Esophagus squamous epithelium (tissue), 5 donors: ENCODE data around the gene SLC2A4. TPM values are rescaled to one million over a fixed set of nuclear protein-coding genes. Genes with fewer than 3 reads are reported as not detected.
"Not testable (repeated sequence)": the region's sequence is repeated elsewhere in the genome, so short reads cannot be mapped to it uniquely, and the experiment has no call there.

Source experiments
- DNase-seq: peaks from one replicate; lab custom pipeline; 2025; lab: John Stamatoyannopoulos, UW
- H3K27ac ChIP-seq, 4 donors: fragments of 200-600 bp; sonication (generic); one replicate each; pipeline ENCODE4 v1.5.1; 2016 to 2019; ENCODE audit warnings: mild to moderate bottlenecking in 1 of 4
- H3K27me3 ChIP-seq, 4 donors: fragments of 200-600 bp; sonication (generic); 1 replicate in 3 of 4; 2 replicates in 1 of 4; pipeline versions ENCODE4 v1.5.1 to v1.6.0; 2017 to 2021; ENCODE audit warnings: antibody characterized with exemption in 1 of 4
- H3K36me3 ChIP-seq, 3 donors: fragments of 200-600 bp; sonication (generic); one replicate each; pipeline ENCODE4 v1.5.1; 2016 to 2019
- H3K4me1 ChIP-seq, 3 donors: fragments of 200-600 bp; sonication (generic); one replicate each; pipeline ENCODE4 v1.5.1; 2017 to 2019
- H3K4me3 ChIP-seq, 4 donors: fragments of 200-600 bp; sonication (generic); 1 replicate in 3 of 4; 2 replicates in 1 of 4; pipeline ENCODE4 v1.5.1; 2016 to 2019; ENCODE audit warnings: mild to moderate bottlenecking in 2 of 4, moderate library complexity in 1 of 4
- H3K9me3 ChIP-seq, 3 donors: fragments of 200-600 bp; sonication (generic); one replicate each; pipeline ENCODE4 v1.5.1; 2016 to 2019
- POLR2A ChIP-seq, 4 donors: fragments of 450-650 bp; IDR thresholded peaks; one replicate each; pipeline ENCODE4 v1.6.1; 2017; ENCODE audit warnings: antibody characterized with exemption in 4 of 4, mild to moderate bottlenecking in 4 of 4, moderate library complexity in 3 of 4
- WGBS, 2 donors: methylation state at CpG; one replicate each; pipeline ENCODE4 v1.1.5; 2018; 5-methylcytosine and 5-hydroxymethylcytosine counted together
- intact Hi-C: fragments of 100-400 bp; cut with DNase I; formaldehyde crosslinking; loops from one replicate; pipeline ENCODE4 v1.15.0; 2022
- total RNA-seq, 4 donors: library from RNA; depleted of rRNA; stranded (reverse); fragments of >200 nt; gene quantifications; one replicate each; pipeline ENCODE4 v1.1.0, GENCODE V29; 2016
- TF ChIP-seq, protein P1 (sequence below), 6 experiments: fragments of 450-650 bp in 4 of 6; fragments of 200-600 bp in 2 of 6; sonication (generic) in 2 of 6; IDR thresholded peaks; one replicate each; pipeline ENCODE4 v1.5.1; 2016 to 2019; ENCODE audit warnings: antibody characterized with exemption in 6 of 6, mild to moderate bottlenecking in 4 of 6, moderate library complexity in 4 of 6
- donor health status: DM: yes; HTN: yes; CAD: no.

The SLC2A4 gene
- total RNA-seq, 4 donors from 2014 or later = 0.83 to 21.7 (median 2.5) TPM

DNA sequence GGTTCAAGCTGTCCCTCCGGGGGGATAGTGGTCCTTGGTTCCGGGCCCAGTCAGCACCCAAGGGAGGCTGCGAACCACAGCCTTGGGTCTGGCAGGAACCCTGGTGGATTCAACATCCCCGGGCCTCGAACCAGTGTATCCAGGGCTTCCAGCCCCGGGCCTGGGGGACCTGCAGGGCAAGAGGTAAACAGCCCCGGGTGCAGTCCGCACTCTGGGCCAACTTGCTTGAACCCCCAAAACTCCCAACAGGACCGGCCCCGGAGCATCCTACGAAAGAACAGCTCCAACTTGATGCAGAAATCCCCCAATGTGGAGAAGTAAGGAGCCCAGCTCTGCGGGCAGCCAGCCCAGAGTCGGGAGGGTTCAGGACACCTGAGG, 49.1 kb downstream of the SLC2A4 start:
- TF ChIP-seq, protein P1, sequence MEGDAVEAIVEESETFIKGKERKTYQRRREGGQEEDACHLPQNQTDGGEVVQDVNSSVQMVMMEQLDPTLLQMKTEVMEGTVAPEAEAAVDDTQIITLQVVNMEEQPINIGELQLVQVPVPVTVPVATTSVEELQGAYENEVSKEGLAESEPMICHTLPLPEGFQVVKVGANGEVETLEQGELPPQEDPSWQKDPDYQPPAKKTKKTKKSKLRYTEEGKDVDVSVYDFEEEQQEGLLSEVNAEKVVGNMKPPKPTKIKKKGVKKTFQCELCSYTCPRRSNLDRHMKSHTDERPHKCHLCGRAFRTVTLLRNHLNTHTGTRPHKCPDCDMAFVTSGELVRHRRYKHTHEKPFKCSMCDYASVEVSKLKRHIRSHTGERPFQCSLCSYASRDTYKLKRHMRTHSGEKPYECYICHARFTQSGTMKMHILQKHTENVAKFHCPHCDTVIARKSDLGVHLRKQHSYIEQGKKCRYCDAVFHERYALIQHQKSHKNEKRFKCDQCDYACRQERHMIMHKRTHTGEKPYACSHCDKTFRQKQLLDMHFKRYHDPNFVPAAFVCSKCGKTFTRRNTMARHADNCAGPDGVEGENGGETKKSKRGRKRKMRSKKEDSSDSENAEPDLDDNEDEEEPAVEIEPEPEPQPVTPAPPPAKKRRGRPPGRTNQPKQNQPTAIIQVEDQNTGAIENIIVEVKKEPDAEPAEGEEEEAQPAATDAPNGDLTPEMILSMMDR (IDR thresholded peaks at IDR 0.05) = no peak
- no peak for TF ChIP-seq POLR2A (IDR thresholded peaks at IDR 0.05)
- peak overlapping the region; percentile 84 to 94 (median 90) for H3K27ac ChIP-seq
- no peaks in the 10 kb centered on the region for H3K9me3 ChIP-seq
- 50% methylated on average over 3 of the region's 13 CpGs; no CpG with 5 or more reads in 1 of the 2 donors for WGBS, 2 donors
- peaks cover 0 to 22% (median 0%) of the 10 kb centered on the region in 4 donors for H3K27me3 ChIP-seq
- peaks cover 11 to 33% (median 17%) of the 10 kb centered on the region in 3 donors for H3K4me1 ChIP-seq
- H3K4me3 ChIP-seq = peak overlapping the region; percentile 73 to 95 (median 84)
- H3K36me3 ChIP-seq = peaks cover 0 to 18% (median 0%) of the 10 kb centered on the region in 3 donors
- DNase-seq = no peak
- intact Hi-C loops = no loop called here

DNA sequence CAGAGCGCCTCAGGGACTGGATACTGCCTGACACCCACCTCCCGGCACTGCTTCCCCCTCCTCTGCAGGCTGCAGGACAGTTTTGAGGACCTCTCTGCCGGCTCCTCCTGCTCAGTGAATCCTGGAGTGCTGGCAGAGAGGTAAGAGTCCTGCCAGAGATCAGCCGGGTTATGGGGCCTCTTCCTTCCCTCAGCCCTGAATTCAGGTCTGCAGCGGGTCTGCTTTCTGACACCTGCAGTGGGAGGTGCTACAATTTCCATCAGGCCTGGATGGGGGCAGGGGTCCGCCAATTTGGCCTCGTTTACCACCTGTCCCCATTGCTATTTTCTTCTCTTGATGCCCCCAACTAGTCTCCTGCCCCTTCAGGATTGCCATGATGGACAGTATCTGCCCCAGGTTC, 50.6 kb downstream of the SLC2A4 start:
- Histone ChIP-seq H3K27me3 (peaks cover 0 to 37% (median 0%) of the 10 kb centered on the region in 4 donors), H3K4me1 (peaks cover 11 to 39% (median 17%) of the 10 kb centered on the region in 3 donors), H3K27ac (no peak overlapping the region), H3K9me3 (no peaks in the 10 kb centered on the region), H3K36me3 (peaks cover 0 to 3% (median 0%) of the 10 kb centered on the region in 3 donors), H3K4me3 (no peak overlapping the region)
- intact Hi-C loops = no loop called here
- 48 to 58% methylated on average over 4 to 7 of the region's 7 CpGs for WGBS, 2 donors
- no peak for DNase-seq
- TF ChIP-seq, protein P1 (IDR thresholded peaks at IDR 0.05) = no peak
- TF ChIP-seq POLR2A (IDR thresholded peaks at IDR 0.05) = no peak

DNA sequence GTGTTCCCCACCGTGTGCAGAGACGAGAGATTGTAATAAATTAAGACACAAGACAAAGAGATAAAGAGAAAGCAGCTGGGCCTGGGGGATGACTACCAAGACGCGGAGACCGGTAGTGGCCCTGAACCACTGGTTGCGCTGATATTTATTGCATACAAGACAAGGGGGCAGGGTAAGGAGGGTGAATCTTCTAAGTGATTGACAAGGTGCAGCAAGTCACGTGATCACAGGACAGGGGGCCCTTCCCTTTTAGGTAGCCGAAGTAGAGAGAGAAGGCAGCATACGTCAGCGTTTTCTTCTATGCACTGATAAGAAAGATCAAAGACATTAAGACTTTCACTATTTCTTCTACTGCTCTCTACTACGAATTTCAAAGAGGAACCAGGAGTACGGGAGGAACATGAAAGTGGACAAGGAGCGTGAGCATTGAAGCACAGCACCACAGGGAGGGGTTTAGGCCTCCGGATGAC, 51.1 kb downstream of the SLC2A4 start:
- WGBS, 2 donors = 46 to 57% methylated on average over 10 of the region's 14 CpGs
- DNase-seq, intact Hi-C loops: not testable (repeated sequence)

DNA sequence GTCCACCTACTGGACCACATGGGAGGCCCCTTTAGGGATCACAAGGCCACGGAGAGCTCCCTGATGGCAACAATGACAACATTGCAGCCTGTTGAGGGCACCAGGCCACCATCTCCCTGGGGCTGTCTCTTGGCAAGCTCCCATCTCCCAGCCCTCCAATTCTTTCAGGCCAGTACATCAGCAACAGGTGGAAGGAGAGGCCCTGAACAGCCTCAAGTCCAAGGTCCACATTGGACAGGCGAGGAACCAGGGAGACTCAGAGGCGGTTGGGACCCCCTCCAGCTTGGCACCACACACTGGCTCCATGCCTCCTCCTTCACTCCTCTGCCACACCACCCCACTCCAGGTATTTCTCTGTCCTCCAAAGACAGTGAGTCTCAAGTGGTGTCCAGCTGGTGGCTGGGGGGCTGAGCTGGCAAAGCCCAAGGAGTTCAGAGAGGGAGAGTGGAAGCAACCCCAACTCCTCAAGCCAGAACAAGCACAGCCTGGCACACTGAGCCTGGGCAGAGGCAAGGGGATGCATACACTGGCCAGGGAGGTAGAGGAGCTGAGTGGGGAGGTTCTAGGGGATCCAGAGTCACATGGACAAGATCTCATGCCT, 53.5 kb downstream of the SLC2A4 start:
- H3K9me3 ChIP-seq = no peaks in the 10 kb centered on the region
- no peak for DNase-seq
- H3K4me3 ChIP-seq = no peak overlapping the region
- no peaks in the 10 kb centered on the region for H3K36me3 ChIP-seq
- TF ChIP-seq, protein P1 (IDR thresholded peaks at IDR 0.05) = no peak
- TF ChIP-seq POLR2A (IDR thresholded peaks at IDR 0.05) = no peak
- H3K4me1 ChIP-seq = peaks cover 0 to 20% (median 7%) of the 10 kb centered on the region in 3 donors
- intact Hi-C loops = no loop called here
- peaks cover 0 to 39% (median 0%) of the 10 kb centered on the region in 4 donors for H3K27me3 ChIP-seq
- no peak overlapping the region for H3K27ac ChIP-seq
- 69 to 93% methylated on average over 2 to 3 of the region's 3 CpGs for WGBS, 2 donors

More for the DNA sequence above, 51.1 kb downstream of the SLC2A4 start:
- peaks cover 0 to 39% (median 0%) of the 10 kb centered on the region in 4 donors for H3K27me3 ChIP-seq
- peaks cover 11 to 34% (median 17%) of the 10 kb centered on the region in 3 donors for H3K4me1 ChIP-seq
- not testable (repeated sequence) for H3K36me3 ChIP-seq, H3K9me3 ChIP-seq, H3K27ac ChIP-seq, H3K4me3 ChIP-seq

DNA sequence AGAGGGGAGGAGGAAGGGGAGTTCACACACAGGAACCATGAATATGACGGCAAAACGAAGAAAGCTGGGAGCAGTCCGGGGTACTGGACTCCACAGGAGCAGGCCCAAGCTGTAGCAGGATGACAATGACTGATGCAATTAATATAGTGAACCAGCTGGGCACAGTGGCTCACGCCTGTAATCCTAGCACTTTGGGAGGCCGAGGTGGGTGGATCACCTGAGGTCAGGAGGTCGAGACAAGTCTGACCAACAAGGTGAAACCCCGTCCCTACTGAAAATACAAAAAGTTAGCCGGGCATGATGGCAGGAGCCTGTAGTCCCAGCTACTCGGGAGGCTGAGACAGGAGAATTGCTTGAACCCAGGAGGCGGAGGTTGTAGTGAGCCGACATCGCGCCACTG, 54.2 kb downstream of the SLC2A4 start:
- DNase-seq, H3K4me3 ChIP-seq, H3K36me3 ChIP-seq, H3K9me3 ChIP-seq, intact Hi-C loops, H3K27ac ChIP-seq: not testable (repeated sequence)
- Histone ChIP-seq H3K4me1 (peaks cover 0 to 12% (median under 1%) of the 10 kb centered on the region in 3 donors), H3K27me3 (peaks cover 0 to 44% (median 0%) of the 10 kb centered on the region in 4 donors)
- 72 to 76% methylated on average over 13 of the region's 13 CpGs for WGBS, 2 donors
